ENCODE data around the gene URGCP.

GRCh38 chr7:43953071-43953470, 46.7 kb upstream of the URGCP start:
- TF ChIP-seq, protein P1, sequence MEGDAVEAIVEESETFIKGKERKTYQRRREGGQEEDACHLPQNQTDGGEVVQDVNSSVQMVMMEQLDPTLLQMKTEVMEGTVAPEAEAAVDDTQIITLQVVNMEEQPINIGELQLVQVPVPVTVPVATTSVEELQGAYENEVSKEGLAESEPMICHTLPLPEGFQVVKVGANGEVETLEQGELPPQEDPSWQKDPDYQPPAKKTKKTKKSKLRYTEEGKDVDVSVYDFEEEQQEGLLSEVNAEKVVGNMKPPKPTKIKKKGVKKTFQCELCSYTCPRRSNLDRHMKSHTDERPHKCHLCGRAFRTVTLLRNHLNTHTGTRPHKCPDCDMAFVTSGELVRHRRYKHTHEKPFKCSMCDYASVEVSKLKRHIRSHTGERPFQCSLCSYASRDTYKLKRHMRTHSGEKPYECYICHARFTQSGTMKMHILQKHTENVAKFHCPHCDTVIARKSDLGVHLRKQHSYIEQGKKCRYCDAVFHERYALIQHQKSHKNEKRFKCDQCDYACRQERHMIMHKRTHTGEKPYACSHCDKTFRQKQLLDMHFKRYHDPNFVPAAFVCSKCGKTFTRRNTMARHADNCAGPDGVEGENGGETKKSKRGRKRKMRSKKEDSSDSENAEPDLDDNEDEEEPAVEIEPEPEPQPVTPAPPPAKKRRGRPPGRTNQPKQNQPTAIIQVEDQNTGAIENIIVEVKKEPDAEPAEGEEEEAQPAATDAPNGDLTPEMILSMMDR (IDR thresholded peaks at IDR 0.05), result no peak
- TF ChIP-seq POLR2A (IDR thresholded peaks at IDR 0.05), result no peak

Data from thyroid gland (tissue), 4 donors.